Large intestine (tissue), 12 donors: ENCODE data around the gene TMEM43. TPM values are rescaled to one million over a fixed set of nuclear protein-coding genes. Genes with fewer than 3 reads are reported as not detected.
A peak's percentile ranks its signal among the peaks of the same experiment; 100 is the strongest.
"Not testable (repeated sequence)": the region's sequence is repeated elsewhere in the genome, so short reads cannot be mapped to it uniquely, and the experiment has no call there.

Experiments
- DNase-seq, 2 donors: peaks; one replicate each; pipeline versions ENCODE4 v3.0.0 to v3.0.0-alpha.2; 2013
- H3K27ac ChIP-seq: one replicate; pipeline ENCODE4 v1.5.1; 2013; ENCODE audit warnings: low read length
- H3K27me3 ChIP-seq: 2 replicates; pipeline ENCODE4 v1.6.1; 2013; ENCODE audit warnings: low read length; ENCODE audit not compliant: control insufficient read depth, insufficient read depth
- H3K36me3 ChIP-seq: 2 replicates; pipeline ENCODE4 v1.6.1; 2013; ENCODE audit warnings: low read length; ENCODE audit not compliant: control insufficient read depth, insufficient read depth
- H3K4me1 ChIP-seq: one replicate; pipeline ENCODE4 v1.6.1; 2013; ENCODE audit warnings: low read length; ENCODE audit not compliant: control insufficient read depth, insufficient read depth
- H3K4me3 ChIP-seq: one replicate; pipeline ENCODE4 v1.5.1; 2013; ENCODE audit warnings: low read length
- H3K9me3 ChIP-seq: one replicate; pipeline ENCODE4 v1.6.1; 2013; ENCODE audit warnings: mild to moderate bottlenecking, low read depth, low read length, moderate library complexity; ENCODE audit not compliant: control insufficient read depth
- WGBS: methylation state at CpG from one replicate; pipeline ENCODE4 v1.1.5; 2013; ENCODE audit warnings: low lambda C conversion rate; ENCODE audit not compliant: insufficient coverage; 5-methylcytosine and 5-hydroxymethylcytosine counted together
- long read RNA-seq, 11 donors: transcript quantifications; one replicate each; lab custom pipeline, GENCODE V29; 2026
- polyA plus RNA-seq: library from polyadenylated mRNA; unstranded; fragments of 120-200 nt; gene quantifications from one replicate; pipeline ENCODE4 v1.2.1, GENCODE V29; 2013

TMEM43 gene
- polyA plus RNA-seq: 39.4 TPM
- long read RNA-seq, donor 1, transcript TMEM43-201 (12 exons, 3,341 nt): major isoform, 12 of 12 reads
- long read RNA-seq, donor 1, partial matches to known transcripts: 0 of 12 reads
- long read RNA-seq, donor 1, other reads (novel, unspliced or antisense): 0 of 12 reads
- long read RNA-seq, donor 2, transcript TMEM43-201 (12 exons, 3,341 nt): major isoform, 10 of 10 reads
- long read RNA-seq, donor 2, partial matches to known transcripts: 0 of 10 reads
- long read RNA-seq, donor 2, other reads (novel, unspliced or antisense): 0 of 10 reads
- long read RNA-seq, donor 3: 0 reads
- long read RNA-seq, donor 4: 0 reads
- long read RNA-seq, donor 5, transcript TMEM43-201 (12 exons, 3,341 nt): major isoform, 9 of 9 reads
- long read RNA-seq, donor 5, partial matches to known transcripts: 0 of 9 reads
- long read RNA-seq, donor 5, other reads (novel, unspliced or antisense): 0 of 9 reads
- long read RNA-seq, donor 6, transcript TMEM43-201 (12 exons, 3,341 nt): major isoform, 9 of 9 reads
- long read RNA-seq, donor 6, partial matches to known transcripts: 0 of 9 reads
- long read RNA-seq, donor 6, other reads (novel, unspliced or antisense): 0 of 9 reads
- long read RNA-seq, donor 7, partial matches to known transcripts: 0 of 2 reads
- long read RNA-seq, donor 7, other reads (novel, unspliced or antisense): 0 of 2 reads
- long read RNA-seq, donor 8, transcript TMEM43-201 (12 exons, 3,341 nt): major isoform, 8 of 8 reads
- long read RNA-seq, donor 8, partial matches to known transcripts: 0 of 8 reads
- long read RNA-seq, donor 8, other reads (novel, unspliced or antisense): 0 of 8 reads
- long read RNA-seq, donor 9, transcript TMEM43-201 (12 exons, 3,341 nt): major isoform, 6 of 6 reads
- long read RNA-seq, donor 9, partial matches to known transcripts: 0 of 6 reads
- long read RNA-seq, donor 9, other reads (novel, unspliced or antisense): 0 of 6 reads
- long read RNA-seq, donor 10, transcript TMEM43-201 (12 exons, 3,341 nt): major isoform, 14 of 14 reads
- long read RNA-seq, donor 10, partial matches to known transcripts: 0 of 14 reads
- long read RNA-seq, donor 10, other reads (novel, unspliced or antisense): 0 of 14 reads
- long read RNA-seq, donor 11, transcript TMEM43-201 (12 exons, 3,341 nt): major isoform, 9 of 9 reads
- long read RNA-seq, donor 11, partial matches to known transcripts: 0 of 9 reads
- long read RNA-seq, donor 11, other reads (novel, unspliced or antisense): 0 of 9 reads

DNA sequence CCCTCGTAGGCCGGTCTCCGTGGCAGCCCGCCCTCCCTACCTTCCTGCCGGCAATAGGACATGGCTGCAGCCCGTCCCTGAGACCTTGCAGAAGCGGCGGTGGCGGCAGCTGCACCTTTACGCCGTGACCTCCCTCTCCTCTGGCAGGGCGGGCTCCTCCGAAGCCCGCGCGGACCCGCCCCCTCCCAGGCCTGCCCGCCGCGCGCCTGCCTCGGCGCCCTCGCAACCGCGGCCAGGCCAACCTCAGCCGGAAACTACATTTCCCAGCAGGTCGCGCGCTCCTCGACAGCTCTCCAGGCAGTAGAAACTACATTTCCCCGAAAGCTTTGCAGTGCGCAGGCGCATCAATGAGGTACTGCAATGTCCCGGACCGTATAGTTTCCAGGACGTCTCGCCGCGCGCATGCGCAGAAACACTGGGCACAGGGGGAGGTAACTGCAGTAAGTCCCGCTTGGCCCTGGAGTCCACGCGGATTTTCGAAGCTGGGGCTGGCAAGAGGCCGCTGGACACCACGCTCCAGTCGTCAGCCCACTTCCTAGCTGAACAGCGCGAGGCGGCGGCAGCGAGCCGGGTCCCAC is at the start of gene TMEM43, which contains the start of gene CHCHD4:
Gene TMEM43, plus strand, starts transcription at position 438 of the 578 bp plus-strand sequence. CDS start 142 bp downstream, outside the sequence.
Gene CHCHD4, minus strand, starts transcription at position 256 of the 578 bp plus-strand sequence. Its CDS starts 194 bp downstream, at position 62.
- no CpG with 5 or more reads among the region's 55 CpGs for WGBS
- H3K4me1 ChIP-seq: peaks cover 36% of the 10 kb centered on the region
- H3K27me3 ChIP-seq: no peaks in the 10 kb centered on the region
- no peaks in the 10 kb centered on the region for H3K9me3 ChIP-seq
- peak within 1 kb of the TSS; percentile 82 for H3K4me3 ChIP-seq
- peak within 1 kb of the TSS; percentile 89 for H3K27ac ChIP-seq
- DNase-seq: peak; percentile 99 to 100
- H3K36me3 ChIP-seq: peaks cover 21% of the 10 kb centered on the region

GRCh38 chr3:14075233-14075632 is 49.6 kb upstream of the TMEM43 start:
- H3K27ac ChIP-seq, H3K27me3 ChIP-seq, H3K36me3 ChIP-seq, H3K9me3 ChIP-seq, H3K4me1 ChIP-seq, DNase-seq, H3K4me3 ChIP-seq: not testable (repeated sequence)
- WGBS: no CpG with 5 or more reads among the region's 3 CpGs

DNA sequence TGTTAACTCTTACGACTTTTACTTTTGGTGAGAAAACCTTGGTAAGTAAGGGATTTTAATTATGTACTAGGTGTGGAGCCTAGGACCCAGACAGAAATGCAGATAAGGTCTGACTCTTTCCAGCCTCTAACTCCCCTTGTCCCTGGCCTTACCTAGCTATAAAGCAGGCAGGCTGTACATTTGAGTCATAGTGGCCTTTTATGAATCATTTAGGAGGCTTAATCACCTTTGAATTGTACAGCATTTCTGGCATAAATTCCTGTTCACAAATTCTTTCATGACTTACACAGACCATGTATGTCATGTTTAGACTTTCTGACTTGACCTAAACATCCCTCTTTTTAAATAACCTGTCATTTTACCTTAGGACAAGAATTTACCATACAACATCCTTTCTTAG is 47.5 kb upstream of the TMEM43 start:
- no CpG with 5 or more reads among the region's 1 CpG for WGBS
- Histone ChIP-seq H3K27me3 (no peaks in the 10 kb centered on the region), H3K4me1 (no peaks in the 10 kb centered on the region), H3K4me3 (no peak overlapping the region), H3K36me3 (no peaks in the 10 kb centered on the region), H3K27ac (no peak overlapping the region), H3K9me3 (no peaks in the 10 kb centered on the region)
- no peak for DNase-seq

DNA sequence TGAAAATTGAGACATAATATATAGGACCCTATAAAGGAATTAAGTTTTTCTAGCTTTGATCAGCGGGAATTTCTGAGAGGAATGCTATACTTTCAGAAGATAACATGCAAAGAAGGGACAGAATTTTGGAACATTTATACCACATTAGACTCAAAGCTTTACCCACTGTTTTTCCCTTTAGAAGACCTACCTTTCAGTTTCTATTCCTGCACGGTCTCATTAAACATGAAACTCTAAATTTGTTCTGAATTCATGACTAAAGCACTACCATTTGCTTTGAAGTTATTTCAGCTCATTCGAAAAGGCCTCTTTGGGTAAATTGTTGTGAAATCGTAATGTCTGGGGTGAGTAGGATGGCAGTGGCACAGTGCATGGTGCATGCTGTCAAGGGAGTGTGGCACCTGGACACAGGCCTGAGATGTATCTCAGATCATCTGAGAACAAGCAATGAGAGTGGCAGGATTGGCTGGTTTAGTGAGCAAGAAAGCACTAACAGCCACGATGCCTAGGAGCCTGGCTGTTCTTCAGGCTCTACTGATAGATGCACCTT is 42.7 kb upstream of the TMEM43 start:
- Histone ChIP-seq H3K36me3 (no peaks in the 10 kb centered on the region), H3K4me1 (no peaks in the 10 kb centered on the region), H3K27me3 (no peaks in the 10 kb centered on the region), H3K4me3 (no peak overlapping the region), H3K9me3 (no peaks in the 10 kb centered on the region), H3K27ac (no peak overlapping the region)
- DNase-seq: no peak
- no CpG with 5 or more reads among the region's 5 CpGs for WGBS

DNA sequence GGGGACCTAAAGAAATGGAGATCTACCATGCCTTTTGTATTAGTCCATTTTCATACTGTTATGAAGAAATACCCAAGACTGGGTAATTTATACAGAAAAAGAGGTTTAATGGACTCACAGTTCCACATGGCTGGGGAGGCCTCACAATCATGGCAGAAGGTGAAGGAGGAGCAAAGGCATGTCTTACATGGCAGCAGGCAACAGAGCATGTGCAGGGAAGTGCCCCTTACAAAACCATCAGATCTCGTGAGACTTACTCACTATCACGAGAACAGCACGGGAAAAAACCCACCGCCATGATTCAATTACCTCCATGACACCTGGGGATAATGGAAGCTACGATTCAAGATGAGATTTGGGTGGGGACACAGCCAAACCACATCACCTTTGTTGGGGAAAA is 37.4 kb upstream of the TMEM43 start:
- not testable (repeated sequence) for H3K4me3 ChIP-seq, H3K4me1 ChIP-seq, H3K36me3 ChIP-seq, H3K9me3 ChIP-seq, DNase-seq, H3K27me3 ChIP-seq, H3K27ac ChIP-seq
- WGBS: 95% methylated on average over 4 of the region's 5 CpGs

DNA sequence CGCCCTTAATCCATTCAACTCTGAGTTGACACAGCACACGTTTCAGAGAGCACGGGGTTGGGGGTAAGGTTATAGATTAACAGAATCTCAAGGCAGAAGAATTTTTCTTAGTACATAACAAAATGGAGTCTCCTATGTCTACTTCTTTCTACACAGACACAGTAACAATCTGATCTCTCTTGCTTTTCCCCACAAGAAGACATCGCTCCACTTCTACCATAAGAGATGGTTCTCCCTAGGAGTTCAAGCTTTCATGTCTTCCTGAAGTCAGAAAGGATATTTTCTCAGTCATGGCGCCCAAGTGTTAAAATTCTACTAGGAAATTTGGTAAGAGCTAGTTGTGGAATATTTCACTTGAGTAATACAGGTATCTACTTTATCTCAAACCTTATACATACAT is 32.9 kb upstream of the TMEM43 start:
- not testable (repeated sequence) for H3K4me1 ChIP-seq, H3K27ac ChIP-seq, H3K27me3 ChIP-seq, H3K9me3 ChIP-seq, DNase-seq, H3K4me3 ChIP-seq, H3K36me3 ChIP-seq
- no CpG with 5 or more reads among the region's 5 CpGs for WGBS

DNA sequence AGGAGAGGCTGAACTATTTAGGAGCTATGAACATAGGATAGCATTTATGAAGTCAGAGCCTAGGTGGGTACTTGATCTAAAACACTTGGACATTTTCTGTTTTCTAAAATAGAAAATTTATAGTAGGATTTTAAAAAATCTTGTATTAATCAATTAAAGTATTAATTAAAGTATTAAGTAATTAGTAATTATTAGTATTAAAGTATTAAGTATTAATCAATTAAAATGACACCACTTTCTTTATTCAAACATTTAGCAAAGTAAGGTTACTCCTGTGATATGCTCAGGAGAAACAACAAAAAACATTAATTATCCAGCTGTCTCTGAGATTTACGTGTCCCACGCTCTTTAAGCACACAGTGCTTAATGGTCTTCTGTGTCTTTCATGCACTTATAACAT is 32.4 kb upstream of the TMEM43 start:
- DNase-seq: no peak
- no peak overlapping the region for H3K27ac ChIP-seq
- WGBS: 100% methylated on average over 2 of the region's 2 CpGs

DNA sequence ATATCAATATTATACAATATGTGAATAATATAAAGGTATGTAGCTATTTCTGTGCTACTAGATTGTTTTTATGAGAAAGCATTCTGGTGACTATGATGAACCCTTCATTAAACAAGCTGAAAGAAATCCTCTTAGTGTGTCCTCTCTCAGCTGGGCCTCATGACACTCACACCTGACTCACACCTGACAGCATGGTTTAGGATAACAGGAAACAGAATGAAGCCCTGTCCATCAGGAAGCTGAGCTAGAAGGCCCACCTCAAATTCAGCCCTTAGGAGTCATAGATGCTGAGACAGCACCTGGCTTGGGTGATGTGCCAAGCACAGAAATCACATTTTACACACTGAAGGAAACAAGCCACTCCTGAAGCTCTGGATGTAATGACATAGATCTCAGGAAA is 31.0 kb upstream of the TMEM43 start:
- no peaks in the 10 kb centered on the region for H3K27me3 ChIP-seq
- DNase-seq: no peak
- no peaks in the 10 kb centered on the region for H3K36me3 ChIP-seq
- no peaks in the 10 kb centered on the region for H3K4me1 ChIP-seq
- no peak overlapping the region for H3K27ac ChIP-seq
- no peak overlapping the region for H3K4me3 ChIP-seq
- H3K9me3 ChIP-seq: peaks cover 4% of the 10 kb centered on the region

More for the DNA sequence above, 32.4 kb upstream of the TMEM43 start:
- Histone ChIP-seq H3K27me3 (no peaks in the 10 kb centered on the region), H3K36me3 (no peaks in the 10 kb centered on the region), H3K4me3 (no peak overlapping the region), H3K9me3 (no peaks in the 10 kb centered on the region), H3K4me1 (no peaks in the 10 kb centered on the region)

DNA sequence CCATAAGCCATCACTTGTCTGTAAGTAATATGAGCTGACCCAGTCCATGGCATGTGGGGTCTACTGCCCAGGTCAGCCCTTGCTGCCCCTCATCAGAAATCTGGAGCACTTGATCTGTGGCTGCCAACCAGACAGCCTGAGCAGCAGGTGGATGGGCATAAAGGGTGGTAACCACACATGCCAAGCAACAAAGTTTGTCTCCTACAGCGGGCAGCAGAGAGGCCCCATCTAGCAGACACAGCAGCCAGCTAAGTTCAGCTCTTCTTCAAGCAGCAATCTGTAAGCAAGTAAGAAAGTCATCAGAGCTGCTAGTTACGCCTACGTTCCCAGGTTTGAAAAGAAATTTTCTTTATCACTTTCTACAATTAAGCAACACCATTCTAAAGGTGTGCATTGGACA is 28.1 kb upstream of the TMEM43 start:
- Histone ChIP-seq H3K4me1 (no peaks in the 10 kb centered on the region), H3K4me3 (no peak overlapping the region), H3K27me3 (no peaks in the 10 kb centered on the region), H3K9me3 (peaks cover 4% of the 10 kb centered on the region), H3K36me3 (no peaks in the 10 kb centered on the region), H3K27ac (no peak overlapping the region)
- DNase-seq: no peak
- no CpG with 5 or more reads among the region's 3 CpGs for WGBS
